Breast epithelium (tissue), 3 donors: ENCODE results near the gene TMOD2.

Source experiments
- POLR2A ChIP-seq: fragments of 450-650 bp; IDR thresholded peaks from one replicate; pipeline ENCODE4 v1.6.1; 2016; ENCODE audit warnings: antibody characterized with exemption, mild to moderate bottlenecking, moderate library complexity
- POLR2AphosphoS5 ChIP-seq, 3 donors: sonication (generic); formaldehyde crosslinking; IDR thresholded peaks; one replicate each; pipeline ENCODE4 v1.6.1; 2017; ENCODE audit warnings: antibody characterized with exemption in 3 of 3
- TF ChIP-seq, protein P1 (sequence below), 3 donors: fragments of 450-650 bp; IDR thresholded peaks; one replicate each; pipeline ENCODE4 v1.5.1; 2016 to 2017; ENCODE audit warnings: antibody characterized with exemption in 3 of 3, mild to moderate bottlenecking in 3 of 3, moderate library complexity in 3 of 3

DNA sequence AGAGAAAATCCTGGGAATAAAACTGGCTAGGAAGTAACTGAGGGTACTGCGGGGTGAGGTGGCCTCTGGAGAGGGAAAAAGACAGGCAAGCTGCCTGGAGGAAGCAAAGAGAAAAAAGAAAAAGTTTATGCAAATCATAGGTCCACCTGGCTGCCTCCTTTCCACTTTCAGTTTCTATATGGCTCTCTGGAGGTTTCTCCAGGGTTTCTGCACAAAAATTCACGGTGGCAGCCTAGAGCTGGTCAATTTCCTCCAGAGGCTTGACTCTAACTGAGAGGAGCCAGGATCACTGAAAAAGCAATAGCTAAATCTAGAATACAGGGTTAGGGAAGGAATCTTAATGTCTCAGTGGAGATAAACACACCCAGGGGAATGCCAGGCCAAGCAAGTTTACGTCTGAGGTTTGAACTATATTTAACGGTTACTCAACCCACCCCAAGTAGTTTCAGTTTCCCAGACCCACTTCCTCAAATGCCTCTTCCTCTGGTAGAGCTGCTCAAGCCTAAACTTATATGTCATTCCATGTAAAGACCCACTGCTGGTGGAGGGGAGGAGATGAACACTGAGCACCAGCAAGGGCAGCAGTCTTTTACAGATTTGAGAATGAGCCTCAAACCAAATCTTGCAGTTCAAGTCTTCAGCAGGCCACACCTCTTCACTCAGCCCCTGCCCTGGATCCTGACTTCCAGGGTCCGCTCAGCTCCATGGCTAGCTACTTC lies 19.7 kb upstream of the TMOD2 start:
- TF ChIP-seq, protein P1, sequence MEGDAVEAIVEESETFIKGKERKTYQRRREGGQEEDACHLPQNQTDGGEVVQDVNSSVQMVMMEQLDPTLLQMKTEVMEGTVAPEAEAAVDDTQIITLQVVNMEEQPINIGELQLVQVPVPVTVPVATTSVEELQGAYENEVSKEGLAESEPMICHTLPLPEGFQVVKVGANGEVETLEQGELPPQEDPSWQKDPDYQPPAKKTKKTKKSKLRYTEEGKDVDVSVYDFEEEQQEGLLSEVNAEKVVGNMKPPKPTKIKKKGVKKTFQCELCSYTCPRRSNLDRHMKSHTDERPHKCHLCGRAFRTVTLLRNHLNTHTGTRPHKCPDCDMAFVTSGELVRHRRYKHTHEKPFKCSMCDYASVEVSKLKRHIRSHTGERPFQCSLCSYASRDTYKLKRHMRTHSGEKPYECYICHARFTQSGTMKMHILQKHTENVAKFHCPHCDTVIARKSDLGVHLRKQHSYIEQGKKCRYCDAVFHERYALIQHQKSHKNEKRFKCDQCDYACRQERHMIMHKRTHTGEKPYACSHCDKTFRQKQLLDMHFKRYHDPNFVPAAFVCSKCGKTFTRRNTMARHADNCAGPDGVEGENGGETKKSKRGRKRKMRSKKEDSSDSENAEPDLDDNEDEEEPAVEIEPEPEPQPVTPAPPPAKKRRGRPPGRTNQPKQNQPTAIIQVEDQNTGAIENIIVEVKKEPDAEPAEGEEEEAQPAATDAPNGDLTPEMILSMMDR (IDR thresholded peaks at IDR 0.05): no peak
- no peak for TF ChIP-seq POLR2AphosphoS5 (IDR thresholded peaks at IDR 0.05)
- TF ChIP-seq POLR2A: no peak
